GM12878 (cell line): ENCODE data around the gene MICA.

Experiments used
- CTCF ChIP-seq, 3 experiments: IDR thresholded peaks in 2 of 3; conservative IDR thresholded peaks in 1 of 3; 2 replicates each; pipeline ENCODE4 v1.5.1; 2011; ENCODE audit warnings: low read depth in 3 of 3, low read length in 3 of 3, mild to moderate bottlenecking in 3 of 3, control low read depth in 2 of 3, moderate library complexity in 2 of 3, inconsistent platforms in 1 of 3, mixed read lengths in 1 of 3; ENCODE audit not compliant: control insufficient read depth in 2 of 3, insufficient read depth in 1 of 3; ENCODE audit errors: extremely low read depth in 1 of 3
- EZH2 ChIP-seq: IDR thresholded peaks from 2 replicates; pipeline ENCODE4 v1.6.1; 2012; ENCODE audit warnings: low read depth, mild to moderate bottlenecking, control low read depth, inconsistent platforms, low read length, borderline replicate concordance; ENCODE audit not compliant: control insufficient read depth
- LARP7 ChIP-seq: fragments of 450-650 bp; IDR thresholded peaks from 2 replicates; pipeline ENCODE4 v1.6.1; 2017; ENCODE audit warnings: mild to moderate bottlenecking
- POLR2AphosphoS5 ChIP-seq: IDR thresholded peaks from 2 replicates; pipeline ENCODE4 v1.6.1; 2011; ENCODE audit warnings: mild to moderate bottlenecking, low read length, inconsistent platforms
- RCOR1 ChIP-seq: conservative IDR thresholded peaks from 2 replicates; pipeline ENCODE4 v1.6.1; 2012; ENCODE audit warnings: low read depth, low read length, improper control_type of control experiment
- TF ChIP-seq, protein P1 (sequence below): IDR thresholded peaks from 2 replicates; pipeline ENCODE4 v1.6.1; 2011; ENCODE audit warnings: low read depth, low read length, improper control_type of control experiment, borderline replicate concordance

- TF ChIP-seq RCOR1 (no peak), LARP7 (no peak), POLR2AphosphoS5 (no peak), EZH2 (no peak), CTCF (IDR thresholded peaks at IDR 0.05 in 2 of 3, conservative IDR thresholded peaks at IDR 0.05 in 1 of 3; ENCODE audit: control insufficient read depth in 2 of 3, extremely low read depth in 1 of 3, insufficient read depth in 1 of 3, low read depth in 3 of 3, low read length in 3 of 3) (no peak)
- TF ChIP-seq, protein P1, sequence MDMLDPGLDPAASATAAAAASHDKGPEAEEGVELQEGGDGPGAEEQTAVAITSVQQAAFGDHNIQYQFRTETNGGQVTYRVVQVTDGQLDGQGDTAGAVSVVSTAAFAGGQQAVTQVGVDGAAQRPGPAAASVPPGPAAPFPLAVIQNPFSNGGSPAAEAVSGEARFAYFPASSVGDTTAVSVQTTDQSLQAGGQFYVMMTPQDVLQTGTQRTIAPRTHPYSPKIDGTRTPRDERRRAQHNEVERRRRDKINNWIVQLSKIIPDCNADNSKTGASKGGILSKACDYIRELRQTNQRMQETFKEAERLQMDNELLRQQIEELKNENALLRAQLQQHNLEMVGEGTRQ, result no peak
Observed at GRCh38 chr6:31379850-31380249, 23.5 kb upstream of the MICA start.
